ENCODE data around the gene PRKCH.

Gene PRKCH

DNA sequence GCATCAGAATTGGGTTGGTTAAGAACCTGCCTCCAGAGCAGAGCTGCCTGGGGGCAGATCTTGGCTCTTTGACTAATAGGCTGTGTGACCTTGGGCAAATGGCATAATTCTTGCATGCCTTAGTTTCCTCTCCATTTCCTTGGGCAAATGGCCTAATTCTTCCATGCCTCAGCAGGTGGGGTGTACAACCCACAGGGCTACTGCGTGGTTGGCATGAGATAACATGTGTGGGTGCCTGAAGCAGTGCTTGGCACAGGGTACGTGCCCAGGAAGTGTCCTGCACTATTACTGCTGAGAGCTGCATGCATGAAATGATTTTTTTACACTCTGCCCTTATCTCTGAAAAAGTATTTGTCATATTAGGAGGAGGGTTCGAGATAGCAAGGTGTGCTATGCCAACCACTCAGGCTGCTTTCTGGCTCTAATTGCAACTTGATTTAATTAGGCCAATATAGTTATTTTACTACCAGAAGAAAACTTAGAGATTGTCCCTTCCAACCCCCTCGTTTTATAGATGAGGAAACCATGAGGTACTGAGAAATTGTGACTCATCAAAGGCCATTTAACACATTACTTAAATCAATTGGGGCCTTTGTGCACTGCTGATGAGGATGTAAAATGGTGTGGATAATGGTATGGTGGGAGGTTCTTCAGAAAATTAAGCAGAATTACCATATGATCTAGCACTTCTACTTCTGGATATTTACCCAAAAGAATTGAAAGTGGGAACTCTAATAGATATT is 212.3 kb downstream of the PRKCH start:
- Histone ChIP-seq H3K4me1 (peaks cover 0 to 4% (median 0%) of the 10 kb centered on the region in 4 donors), H3K9me3 (no peaks in the 10 kb centered on the region), H3K27me3 (no peaks in the 10 kb centered on the region), H3K36me3 (no peaks in the 10 kb centered on the region), H3K27ac (no peak overlapping the region), H3K4me3 (no peak overlapping the region)
- intact Hi-C loops (cut with DNase I; ENCODE audit: low total_unique reads): no loop called here
- TF ChIP-seq, protein P1, sequence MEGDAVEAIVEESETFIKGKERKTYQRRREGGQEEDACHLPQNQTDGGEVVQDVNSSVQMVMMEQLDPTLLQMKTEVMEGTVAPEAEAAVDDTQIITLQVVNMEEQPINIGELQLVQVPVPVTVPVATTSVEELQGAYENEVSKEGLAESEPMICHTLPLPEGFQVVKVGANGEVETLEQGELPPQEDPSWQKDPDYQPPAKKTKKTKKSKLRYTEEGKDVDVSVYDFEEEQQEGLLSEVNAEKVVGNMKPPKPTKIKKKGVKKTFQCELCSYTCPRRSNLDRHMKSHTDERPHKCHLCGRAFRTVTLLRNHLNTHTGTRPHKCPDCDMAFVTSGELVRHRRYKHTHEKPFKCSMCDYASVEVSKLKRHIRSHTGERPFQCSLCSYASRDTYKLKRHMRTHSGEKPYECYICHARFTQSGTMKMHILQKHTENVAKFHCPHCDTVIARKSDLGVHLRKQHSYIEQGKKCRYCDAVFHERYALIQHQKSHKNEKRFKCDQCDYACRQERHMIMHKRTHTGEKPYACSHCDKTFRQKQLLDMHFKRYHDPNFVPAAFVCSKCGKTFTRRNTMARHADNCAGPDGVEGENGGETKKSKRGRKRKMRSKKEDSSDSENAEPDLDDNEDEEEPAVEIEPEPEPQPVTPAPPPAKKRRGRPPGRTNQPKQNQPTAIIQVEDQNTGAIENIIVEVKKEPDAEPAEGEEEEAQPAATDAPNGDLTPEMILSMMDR (IDR thresholded peaks at IDR 0.05): no peak
- DNase-seq: no peak

DNA sequence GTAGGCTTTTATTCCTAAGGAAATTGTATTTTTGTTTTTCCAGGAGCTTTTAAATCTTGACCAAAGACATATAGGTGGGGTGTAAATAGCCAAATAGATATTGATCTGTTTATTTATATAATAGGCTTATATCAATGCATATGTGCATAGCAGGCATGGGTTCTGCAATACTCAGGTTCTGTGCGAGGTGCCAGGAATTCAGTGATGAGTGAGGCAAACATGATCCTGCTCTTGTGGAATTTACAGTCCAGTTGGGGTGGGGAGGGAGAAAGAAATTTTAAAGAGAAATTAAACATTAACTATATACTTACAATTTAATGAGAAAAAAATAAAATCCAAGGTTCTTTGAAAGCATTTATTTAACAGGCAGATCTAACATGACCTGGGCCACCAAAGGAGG is 213.7 kb downstream of the PRKCH start:
- Histone ChIP-seq H3K36me3 (no peaks in the 10 kb centered on the region), H3K27ac (no peak overlapping the region), H3K9me3 (no peaks in the 10 kb centered on the region), H3K4me3 (no peak overlapping the region), H3K27me3 (no peaks in the 10 kb centered on the region), H3K4me1 (peaks cover 0 to 4% (median 0%) of the 10 kb centered on the region in 4 donors)
- intact Hi-C loops (cut with DNase I; ENCODE audit: low total_unique reads): no loop called here
- TF ChIP-seq, protein P1 (IDR thresholded peaks at IDR 0.05): no peak
- DNase-seq: no peak

DNA sequence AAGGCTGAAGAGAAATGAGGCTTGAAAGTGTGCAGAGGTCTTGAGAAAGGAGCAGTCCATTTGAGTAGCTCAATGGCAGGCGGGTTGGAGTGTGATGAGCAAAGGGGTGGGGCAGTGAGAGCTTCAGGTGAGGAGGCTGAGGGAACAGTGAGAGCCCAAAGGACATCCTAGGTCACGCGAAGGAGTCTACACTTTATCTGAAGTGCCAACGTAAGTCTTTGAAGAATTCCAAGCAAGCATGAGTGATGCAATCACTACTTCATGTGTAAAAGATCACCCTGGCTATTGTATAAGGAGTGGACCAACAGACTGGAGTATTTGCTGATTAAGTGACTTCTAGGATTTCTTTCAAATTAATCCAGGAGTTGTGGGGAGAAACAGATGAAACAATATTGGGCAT is 214.1 kb downstream of the PRKCH start:
- Histone ChIP-seq H3K27me3 (no peaks in the 10 kb centered on the region), H3K4me1 (peaks cover 0 to 4% (median 0%) of the 10 kb centered on the region in 4 donors), H3K4me3 (no peak overlapping the region), H3K9me3 (no peaks in the 10 kb centered on the region), H3K27ac (no peak overlapping the region), H3K36me3 (no peaks in the 10 kb centered on the region)
- intact Hi-C loops (cut with DNase I; ENCODE audit: low total_unique reads): no loop called here
- TF ChIP-seq, protein P1 (IDR thresholded peaks at IDR 0.05): no peak
- DNase-seq: no peak

DNA sequence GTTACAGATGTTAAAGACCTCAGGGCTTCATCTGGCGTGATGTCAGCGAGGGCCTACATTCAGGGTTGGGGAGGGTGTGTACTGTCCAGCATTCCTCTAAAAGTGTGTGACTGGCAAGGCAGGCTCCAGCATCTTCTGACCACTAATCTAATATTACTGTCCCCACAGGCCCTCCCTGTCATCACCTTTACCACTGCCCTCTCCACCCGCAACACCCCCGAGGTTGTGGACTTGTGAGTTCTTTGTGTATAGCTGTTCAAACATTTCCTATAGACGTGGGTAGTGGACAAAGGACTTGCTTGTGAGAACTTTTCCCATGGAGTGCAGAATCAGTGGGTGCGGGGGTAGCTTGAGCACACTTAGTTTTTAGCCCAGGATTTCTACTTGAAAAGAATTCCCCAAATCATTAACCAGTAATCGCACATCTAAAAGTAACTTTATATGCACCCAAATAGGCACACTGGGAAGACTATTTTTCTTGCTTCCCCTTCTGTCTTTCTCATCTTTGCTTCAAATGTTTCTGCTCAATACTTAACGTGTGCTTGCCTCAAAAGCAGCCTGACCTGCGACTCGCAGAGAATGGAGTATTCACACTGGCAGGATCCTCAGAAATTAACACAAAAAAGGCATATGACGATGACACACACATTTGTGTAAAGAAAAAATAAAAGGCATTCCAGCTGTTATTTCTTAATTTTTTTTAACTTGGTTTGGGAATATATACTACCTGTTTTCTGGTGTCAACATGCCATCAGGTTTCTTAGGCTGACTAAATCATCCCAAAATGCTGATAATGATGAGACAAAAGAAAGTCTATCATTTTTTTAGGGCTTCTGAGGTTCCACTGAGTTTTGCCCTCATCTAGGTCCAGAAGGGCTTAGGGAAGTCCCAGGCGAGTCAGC is 215.5 kb downstream of the PRKCH start:
- H3K27me3 ChIP-seq: no peaks in the 10 kb centered on the region
- no peak overlapping the region for H3K27ac ChIP-seq
- TF ChIP-seq, protein P1 (IDR thresholded peaks at IDR 0.05): no peak
- intact Hi-C loops (cut with DNase I; ENCODE audit: low total_unique reads): no loop called here
- peaks cover 0 to 4% (median under 1%) of the 10 kb centered on the region in 4 donors for H3K4me1 ChIP-seq
- no peaks in the 10 kb centered on the region for H3K36me3 ChIP-seq
- H3K4me3 ChIP-seq: no peak overlapping the region
- no peaks in the 10 kb centered on the region for H3K9me3 ChIP-seq
- DNase-seq: no peak

DNA sequence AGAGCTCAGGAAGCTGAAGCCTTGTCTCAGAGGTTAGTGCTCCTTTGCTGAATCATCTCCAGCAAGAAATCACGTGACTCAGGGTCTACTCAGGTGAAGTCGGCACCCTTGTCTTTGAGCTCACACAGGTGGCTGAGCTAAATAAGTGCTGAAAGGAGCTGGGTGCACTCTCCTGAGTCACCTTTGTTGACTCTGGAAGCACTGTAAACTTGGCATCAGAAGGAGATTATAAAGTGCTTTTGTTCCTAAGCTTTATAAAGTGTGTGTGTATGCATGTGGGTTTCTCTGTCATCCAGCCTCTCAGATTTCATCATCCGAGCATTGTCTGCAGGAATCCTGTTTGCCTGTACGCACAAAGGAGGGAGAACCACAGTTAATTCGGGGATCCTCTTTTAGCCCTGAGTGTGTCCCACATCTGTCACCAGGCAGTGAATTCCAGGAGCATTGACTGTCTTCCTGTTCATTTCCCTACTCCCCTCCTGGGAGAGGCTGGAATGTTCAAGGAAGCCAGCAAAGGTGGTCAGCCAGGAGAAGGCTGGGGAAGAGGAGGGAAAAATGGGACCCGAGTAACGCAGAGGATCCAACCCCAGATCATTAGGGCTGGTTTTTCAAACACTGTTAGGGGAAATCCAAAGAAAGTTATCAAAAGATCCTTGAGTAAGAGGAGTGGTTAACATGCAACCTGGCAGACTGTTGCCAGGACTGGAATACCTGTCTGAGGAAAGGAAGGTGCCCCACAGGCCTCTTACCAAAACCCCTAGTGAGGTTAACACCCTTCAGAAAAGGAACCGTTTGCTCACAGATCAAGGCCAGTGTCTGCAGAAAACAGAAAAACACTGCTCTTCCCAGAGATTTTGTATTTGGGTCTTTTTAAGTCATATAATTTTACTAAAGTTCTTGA is 216.4 kb downstream of the PRKCH start:
- Histone ChIP-seq H3K27me3 (no peaks in the 10 kb centered on the region), H3K4me1 (peaks cover 0 to 11% (median 7%) of the 10 kb centered on the region in 4 donors), H3K9me3 (no peaks in the 10 kb centered on the region), H3K4me3 (no peak overlapping the region), H3K36me3 (no peaks in the 10 kb centered on the region), H3K27ac (no peak overlapping the region)
- intact Hi-C loops (cut with DNase I; ENCODE audit: low total_unique reads): no loop called here
- no peak for DNase-seq
- TF ChIP-seq, protein P1 (IDR thresholded peaks at IDR 0.05): no peak

All from tibial artery (tissue), 4 donors.